Measurements from ENCODE around the gene IER2.
"Not testable (repeated sequence)": the region's sequence is repeated elsewhere in the genome, so short reads cannot be mapped to it uniquely, and the experiment has no call there.

Gene IER2

DNA sequence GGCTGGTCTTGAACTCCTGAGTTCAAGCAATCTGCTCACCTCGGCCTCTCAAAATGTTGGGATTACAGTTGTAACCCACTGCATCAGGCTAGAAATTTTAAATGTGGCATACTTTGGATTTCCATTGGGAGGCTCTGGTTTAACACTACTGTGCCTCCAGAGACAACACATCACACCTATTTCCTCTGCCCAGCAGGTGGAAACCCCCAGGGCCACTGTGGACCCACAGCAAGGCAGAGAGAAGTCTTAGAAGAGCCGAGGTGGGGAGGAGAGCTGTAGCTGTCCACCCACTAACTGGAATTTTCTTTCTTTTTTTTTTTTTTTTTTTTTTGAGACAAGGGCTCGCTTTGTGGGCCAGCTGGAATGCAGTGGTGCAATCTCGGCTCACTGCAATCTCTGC lies 39.4 kb downstream of the IER2 start:
- TF ChIP-seq, protein P1, sequence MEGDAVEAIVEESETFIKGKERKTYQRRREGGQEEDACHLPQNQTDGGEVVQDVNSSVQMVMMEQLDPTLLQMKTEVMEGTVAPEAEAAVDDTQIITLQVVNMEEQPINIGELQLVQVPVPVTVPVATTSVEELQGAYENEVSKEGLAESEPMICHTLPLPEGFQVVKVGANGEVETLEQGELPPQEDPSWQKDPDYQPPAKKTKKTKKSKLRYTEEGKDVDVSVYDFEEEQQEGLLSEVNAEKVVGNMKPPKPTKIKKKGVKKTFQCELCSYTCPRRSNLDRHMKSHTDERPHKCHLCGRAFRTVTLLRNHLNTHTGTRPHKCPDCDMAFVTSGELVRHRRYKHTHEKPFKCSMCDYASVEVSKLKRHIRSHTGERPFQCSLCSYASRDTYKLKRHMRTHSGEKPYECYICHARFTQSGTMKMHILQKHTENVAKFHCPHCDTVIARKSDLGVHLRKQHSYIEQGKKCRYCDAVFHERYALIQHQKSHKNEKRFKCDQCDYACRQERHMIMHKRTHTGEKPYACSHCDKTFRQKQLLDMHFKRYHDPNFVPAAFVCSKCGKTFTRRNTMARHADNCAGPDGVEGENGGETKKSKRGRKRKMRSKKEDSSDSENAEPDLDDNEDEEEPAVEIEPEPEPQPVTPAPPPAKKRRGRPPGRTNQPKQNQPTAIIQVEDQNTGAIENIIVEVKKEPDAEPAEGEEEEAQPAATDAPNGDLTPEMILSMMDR (IDR thresholded peaks at IDR 0.05; ENCODE audit: low read depth, low read length, missing control alignments): no peak
- no peak overlapping the region for H3K4me3 ChIP-seq (ENCODE audit: low read depth, low read length)
- DNase-seq (ENCODE audit: low read depth): no peak
- in situ Hi-C loops (cut with HindIII; ENCODE audit: low sequenced_read_pairs): no loop called here

DNA sequence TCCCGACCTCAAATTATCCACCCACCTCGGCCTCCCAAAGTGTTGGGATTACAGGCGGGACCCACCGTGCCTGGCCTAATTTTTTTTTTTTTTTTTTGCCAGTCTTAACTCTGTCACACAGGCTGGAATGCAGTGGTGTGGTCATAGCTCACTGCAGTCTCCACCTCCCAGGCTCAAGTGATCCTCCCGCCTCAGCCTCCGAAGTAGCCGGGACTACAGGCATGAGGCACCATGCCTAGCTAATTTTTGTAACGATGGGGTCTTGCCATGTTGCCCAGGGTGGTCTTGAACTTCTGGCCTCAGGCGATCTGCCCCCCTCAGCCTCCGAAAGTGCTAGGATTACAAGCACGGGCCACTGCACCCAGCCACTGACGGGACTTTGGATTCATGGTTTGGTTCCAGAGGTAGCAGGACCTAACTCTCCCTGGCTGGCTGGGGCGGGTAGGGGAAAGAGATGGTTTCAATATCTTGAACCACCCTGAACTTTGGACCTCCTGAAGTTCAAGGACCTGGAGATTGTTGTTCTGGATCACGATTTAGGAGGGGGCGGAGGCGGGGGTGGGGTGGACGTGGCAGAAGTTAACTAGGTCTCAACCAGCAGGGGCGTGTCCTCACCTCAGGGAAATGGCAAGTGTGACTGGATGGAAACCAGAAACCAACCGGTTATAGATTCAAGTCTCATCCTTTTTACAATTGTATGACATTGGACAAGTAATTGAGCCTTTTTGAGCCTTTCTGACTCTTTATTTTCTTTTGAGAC lies 40.8 kb downstream of the IER2 start:
- in situ Hi-C loops (cut with HindIII; ENCODE audit: low sequenced_read_pairs): no loop called here
- no peak for DNase-seq (ENCODE audit: low read depth)
- no peak overlapping the region for H3K4me3 ChIP-seq (ENCODE audit: low read depth, low read length)
- TF ChIP-seq, protein P1 (IDR thresholded peaks at IDR 0.05; ENCODE audit: low read depth, low read length, missing control alignments): no peak

DNA sequence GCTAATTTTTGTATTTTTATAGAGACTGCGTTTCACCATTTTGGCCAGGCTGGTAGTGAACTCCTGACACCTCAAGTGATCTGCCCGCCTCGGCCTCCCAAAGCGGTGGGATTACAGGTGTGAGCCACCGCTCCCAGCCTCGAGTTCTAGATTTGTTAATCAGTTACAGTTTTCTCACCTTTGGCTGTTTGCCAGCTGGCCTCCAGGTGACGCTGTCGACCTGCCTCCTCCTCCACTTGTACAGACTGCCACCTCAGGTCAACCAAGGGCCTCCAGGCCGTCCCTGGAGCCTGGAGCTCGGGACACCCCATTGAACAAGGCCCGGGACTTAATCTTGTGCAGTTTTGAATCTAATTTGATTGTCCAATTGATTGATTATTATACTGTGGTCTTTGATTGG lies 45.5 kb downstream of the IER2 start:
- TF ChIP-seq, protein P1 (IDR thresholded peaks at IDR 0.05; ENCODE audit: low read depth, low read length, missing control alignments): no peak
- DNase-seq (ENCODE audit: low read depth): no peak
- no peak overlapping the region for H3K4me3 ChIP-seq (ENCODE audit: low read depth, low read length)
- in situ Hi-C loops (cut with HindIII; ENCODE audit: low sequenced_read_pairs): no loop called here

GRCh38 chr19:13198634-13199033 lies 48.4 kb downstream of the IER2 start:
- TF ChIP-seq, protein P1 (IDR thresholded peaks at IDR 0.05; ENCODE audit: low read depth, low read length, missing control alignments): no peak
- DNase-seq (ENCODE audit: low read depth): no peak
- no peak overlapping the region for H3K4me3 ChIP-seq (ENCODE audit: low read depth, low read length)
- in situ Hi-C loops (cut with HindIII; ENCODE audit: low sequenced_read_pairs): no loop called here

- in situ Hi-C loops (cut with HindIII; ENCODE audit: low sequenced_read_pairs); DNase-seq (ENCODE audit: low read depth); H3K4me3 ChIP-seq (ENCODE audit: low read depth, low read length): not testable (repeated sequence)
Observed at GRCh38 chr19:13202112-13202511, 51.9 kb downstream of the IER2 start.

Measured in astrocyte of the cerebellum (primary cell).